ENCODE data around the gene FOXC2. TPM values are rescaled to one million over a fixed set of nuclear protein-coding genes. Genes with fewer than 3 reads are reported as not detected.

FOXC2 gene
- total and polyA plus RNA-seq, 10 of the 15 experiments (the other 5 are each of a cell fraction or from before 2014, with no cell fraction given), result not detected

- peak; percentile 89 for TF ChIP-seq MLLT1 (IDR thresholded peaks at IDR 0.05)
- TF ChIP-seq ATF7 (IDR thresholded peaks at IDR 0.05; ENCODE audit: low read depth), result peak; percentile 97
- peak; percentile 77 for TF ChIP-seq YY1 (IDR thresholded peaks at IDR 0.05; ENCODE audit: low read depth, low read length)
- TF ChIP-seq IRF3 (IDR thresholded peaks at IDR 0.05), result no peak
- peak; percentile 19 for TF ChIP-seq MEF2B (IDR thresholded peaks at IDR 0.05; ENCODE audit: partially characterized antibody, poor library complexity, severe bottlenecking)
- no peak for TF ChIP-seq RUNX3 (IDR thresholded peaks at IDR 0.05; ENCODE audit: low read length)
- TF ChIP-seq YBX1 (IDR thresholded peaks at IDR 0.05), result no peak
- no peak for TF ChIP-seq ZNF274 (IDR thresholded peaks at IDR 0.05; ENCODE audit: insufficient read depth, insufficient read length)
- TF ChIP-seq MYC (IDR thresholded peaks at IDR 0.05; ENCODE audit: insufficient read depth, insufficient read length, insufficient replicate concordance, low read length, severe bottlenecking), result no peak
- TF ChIP-seq GATAD2B (conservative IDR thresholded peaks at IDR 0.05; ENCODE audit: low read depth), result peak; percentile 34; the same call in 1 of the 2 replicates
- TF ChIP-seq POLR2A (IDR thresholded peaks at IDR 0.05; ENCODE audit: low read depth, low read length), result peak; percentile 91
- no peak for TF ChIP-seq KAT2A (conservative IDR thresholded peaks at IDR 0.05; ENCODE audit: control insufficient read depth, low read depth, low read length)
- TF ChIP-seq RFX5 (IDR thresholded peaks at IDR 0.05; ENCODE audit: low read depth, low read length), result peak; percentile 34; the same call in 1 of the 2 replicates
- TF ChIP-seq IKZF2 (IDR thresholded peaks at IDR 0.05), result peak in 1 of 2 experiments; percentile 12; a peak in 1 of 4 replicates
- TF ChIP-seq SRF (IDR thresholded peaks at IDR 0.05; ENCODE audit: low read depth in 2 of 2, low read length in 2 of 2), result peak; percentile 59 to 92; a peak in 3 of 4 replicates
- peak; percentile 82 for TF ChIP-seq HCFC1 (IDR thresholded peaks at IDR 0.05; ENCODE audit: low read length)
- no peak for TF ChIP-seq CEBPZ (IDR thresholded peaks at IDR 0.05; ENCODE audit: low read depth, low read length)
- no peak for TF ChIP-seq EGR1 (IDR thresholded peaks at IDR 0.05; ENCODE audit: borderline replicate concordance in 1 of 2, low read depth in 2 of 2, low read length in 2 of 2)
- TF ChIP-seq, protein P1, sequence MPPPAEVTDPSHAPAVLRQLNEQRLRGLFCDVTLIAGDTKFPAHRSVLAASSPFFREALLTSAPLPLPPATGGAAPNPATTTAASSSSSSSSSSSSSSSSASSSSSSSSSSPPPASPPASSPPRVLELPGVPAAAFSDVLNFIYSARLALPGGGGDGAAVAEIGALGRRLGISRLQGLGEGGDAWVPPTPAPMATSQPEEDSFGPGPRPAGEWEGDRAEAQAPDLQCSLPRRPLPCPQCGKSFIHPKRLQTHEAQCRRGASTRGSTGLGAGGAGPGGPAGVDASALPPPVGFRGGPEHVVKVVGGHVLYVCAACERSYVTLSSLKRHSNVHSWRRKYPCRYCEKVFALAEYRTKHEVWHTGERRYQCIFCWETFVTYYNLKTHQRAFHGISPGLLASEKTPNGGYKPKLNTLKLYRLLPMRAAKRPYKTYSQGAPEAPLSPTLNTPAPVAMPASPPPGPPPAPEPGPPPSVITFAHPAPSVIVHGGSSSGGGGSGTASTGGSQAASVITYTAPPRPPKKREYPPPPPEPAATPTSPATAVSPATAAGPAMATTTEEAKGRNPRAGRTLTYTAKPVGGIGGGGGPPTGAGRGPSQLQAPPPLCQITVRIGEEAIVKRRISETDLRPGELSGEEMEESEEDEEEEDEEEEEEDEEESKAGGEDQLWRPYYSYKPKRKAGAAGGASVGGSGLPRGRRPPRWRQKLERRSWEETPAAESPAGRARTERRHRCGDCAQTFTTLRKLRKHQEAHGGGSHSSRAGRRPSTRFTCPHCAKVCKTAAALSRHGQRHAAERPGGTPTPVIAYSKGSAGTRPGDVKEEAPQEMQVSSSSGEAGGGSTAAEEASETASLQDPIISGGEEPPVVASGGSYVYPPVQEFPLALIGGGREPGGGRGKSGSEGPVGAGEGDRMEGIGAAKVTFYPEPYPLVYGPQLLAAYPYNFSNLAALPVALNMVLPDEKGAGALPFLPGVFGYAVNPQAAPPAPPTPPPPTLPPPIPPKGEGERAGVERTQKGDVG (CRISPR knock-in tag; IDR thresholded peaks at IDR 0.05), result peak; percentile 44; the same call in 1 of the 2 replicates
Observed at GRCh38 chr16:86554917-86555703, 11.5 kb upstream of the FOXC2 start, which contains the start of gene MTHFSD (continued).
